22Rv1 (cell line): ENCODE data around the gene XYLT2.

ENCODE experiments used
- ZFX ChIP-seq: fragments of 450-650 bp; IDR thresholded peaks from 2 replicates; pipeline ENCODE4 v1.6.1; 2017; ENCODE audit warnings: antibody characterized with exemption, borderline replicate concordance
- TF ChIP-seq, protein P1 (sequence below): fragments of 450-650 bp; IDR thresholded peaks from 2 replicates; pipeline ENCODE4 v1.5.1; 2017; ENCODE audit warnings: mild to moderate bottlenecking

DNA sequence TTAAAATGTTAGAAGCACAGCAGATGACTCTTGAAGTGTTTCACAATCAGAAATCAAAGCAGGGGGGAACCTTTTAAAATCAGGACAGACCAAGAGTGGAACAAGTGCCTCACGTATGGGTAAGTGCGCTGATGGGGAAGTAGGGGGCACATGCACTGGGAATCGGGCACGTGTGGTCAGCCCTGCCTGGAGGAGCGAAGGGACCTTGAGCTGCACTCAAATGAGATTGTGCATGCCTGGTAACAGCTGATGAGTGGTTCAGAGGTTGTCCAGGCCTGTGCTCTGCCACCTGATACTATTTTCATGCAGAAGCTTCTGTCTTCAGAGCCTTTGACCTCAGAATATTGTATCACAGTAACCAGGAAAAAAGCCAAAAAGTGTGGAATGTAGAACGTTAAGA is 13.7 kb upstream of the XYLT2 start:
- TF ChIP-seq, protein P1, sequence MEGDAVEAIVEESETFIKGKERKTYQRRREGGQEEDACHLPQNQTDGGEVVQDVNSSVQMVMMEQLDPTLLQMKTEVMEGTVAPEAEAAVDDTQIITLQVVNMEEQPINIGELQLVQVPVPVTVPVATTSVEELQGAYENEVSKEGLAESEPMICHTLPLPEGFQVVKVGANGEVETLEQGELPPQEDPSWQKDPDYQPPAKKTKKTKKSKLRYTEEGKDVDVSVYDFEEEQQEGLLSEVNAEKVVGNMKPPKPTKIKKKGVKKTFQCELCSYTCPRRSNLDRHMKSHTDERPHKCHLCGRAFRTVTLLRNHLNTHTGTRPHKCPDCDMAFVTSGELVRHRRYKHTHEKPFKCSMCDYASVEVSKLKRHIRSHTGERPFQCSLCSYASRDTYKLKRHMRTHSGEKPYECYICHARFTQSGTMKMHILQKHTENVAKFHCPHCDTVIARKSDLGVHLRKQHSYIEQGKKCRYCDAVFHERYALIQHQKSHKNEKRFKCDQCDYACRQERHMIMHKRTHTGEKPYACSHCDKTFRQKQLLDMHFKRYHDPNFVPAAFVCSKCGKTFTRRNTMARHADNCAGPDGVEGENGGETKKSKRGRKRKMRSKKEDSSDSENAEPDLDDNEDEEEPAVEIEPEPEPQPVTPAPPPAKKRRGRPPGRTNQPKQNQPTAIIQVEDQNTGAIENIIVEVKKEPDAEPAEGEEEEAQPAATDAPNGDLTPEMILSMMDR = no peak
- TF ChIP-seq ZFX = no peak
